Measurements from ENCODE around the gene PLD4.

PLD4 gene

GRCh38 chr14:104893435-104894207, 31.1 kb upstream of the PLD4 start:
- H3K36me3 ChIP-seq (ENCODE audit: control insufficient read depth, insufficient read depth, low read length): no peaks in the 10 kb centered on the region
- H3K27me3 ChIP-seq (ENCODE audit: control insufficient read depth, insufficient read depth, low read length, poor library complexity, severe bottlenecking): no peaks in the 10 kb centered on the region
- peaks cover 3% of the 10 kb centered on the region for H3K4me1 ChIP-seq (ENCODE audit: control insufficient read depth, insufficient read depth, low read length)
- H3K4me3 ChIP-seq (ENCODE audit: insufficient read depth, low read depth, low read length): no peak overlapping the region
- H3K9me3 ChIP-seq (ENCODE audit: control insufficient read depth, low read length): no peaks in the 10 kb centered on the region
- no peak overlapping the region for H3K27ac ChIP-seq (ENCODE audit: insufficient read depth, low read depth, low read length, poor library complexity, severe bottlenecking)
- 92 to 93% methylated on average over 39 of the region's 39 CpGs for whole genome bisulfite sequencing, 2 experiments

GRCh38 chr14:104894331-104895206, 30.1 kb upstream of the PLD4 start:
- WGBS, 2 experiments: 92% methylated on average over 30 of the region's 30 CpGs
- H3K27me3 ChIP-seq (ENCODE audit: control insufficient read depth, insufficient read depth, low read length, poor library complexity, severe bottlenecking): no peaks in the 10 kb centered on the region
- H3K27ac ChIP-seq (ENCODE audit: insufficient read depth, low read depth, low read length, poor library complexity, severe bottlenecking): no peak overlapping the region
- H3K9me3 ChIP-seq (ENCODE audit: control insufficient read depth, low read length): no peaks in the 10 kb centered on the region
- no peak overlapping the region for H3K4me3 ChIP-seq (ENCODE audit: insufficient read depth, low read depth, low read length)
- no peaks in the 10 kb centered on the region for H3K36me3 ChIP-seq (ENCODE audit: control insufficient read depth, insufficient read depth, low read length)
- no peaks in the 10 kb centered on the region for H3K4me1 ChIP-seq (ENCODE audit: control insufficient read depth, insufficient read depth, low read length)

- WGBS, 2 experiments: 93 to 96% methylated on average over 9 of the region's 9 CpGs
Observed at GRCh38 chr14:104895207-104895785, 29.4 kb upstream of the PLD4 start.

GRCh38 chr14:104895786-104896661, 28.7 kb upstream of the PLD4 start:
- 90 to 93% methylated on average over 31 to 34 of the region's 34 CpGs for WGBS, 2 experiments
- Histone ChIP-seq H3K36me3 (ENCODE audit: control insufficient read depth, insufficient read depth, low read length) (no peaks in the 10 kb centered on the region), H3K27me3 (ENCODE audit: control insufficient read depth, insufficient read depth, low read length, poor library complexity, severe bottlenecking) (peaks cover 4% of the 10 kb centered on the region), H3K27ac (ENCODE audit: insufficient read depth, low read depth, low read length, poor library complexity, severe bottlenecking) (no peak overlapping the region), H3K9me3 (ENCODE audit: control insufficient read depth, low read length) (no peaks in the 10 kb centered on the region), H3K4me3 (ENCODE audit: insufficient read depth, low read depth, low read length) (no peak overlapping the region), H3K4me1 (ENCODE audit: control insufficient read depth, insufficient read depth, low read length) (no peaks in the 10 kb centered on the region)

More at GRCh38 chr14:104895207-104895785, 29.4 kb upstream of the PLD4 start:
- no peaks in the 10 kb centered on the region for H3K9me3 ChIP-seq (ENCODE audit: control insufficient read depth, low read length)
- H3K27me3 ChIP-seq (ENCODE audit: control insufficient read depth, insufficient read depth, low read length, poor library complexity, severe bottlenecking): peaks cover 2% of the 10 kb centered on the region
- H3K36me3 ChIP-seq (ENCODE audit: control insufficient read depth, insufficient read depth, low read length): no peaks in the 10 kb centered on the region
- no peak overlapping the region for H3K4me3 ChIP-seq (ENCODE audit: insufficient read depth, low read depth, low read length)
- no peaks in the 10 kb centered on the region for H3K4me1 ChIP-seq (ENCODE audit: control insufficient read depth, insufficient read depth, low read length)
- no peak overlapping the region for H3K27ac ChIP-seq (ENCODE audit: insufficient read depth, low read depth, low read length, poor library complexity, severe bottlenecking)

GRCh38 chr14:104897330-104898194, 27.1 kb upstream of the PLD4 start:
- H3K27ac ChIP-seq (ENCODE audit: insufficient read depth, low read depth, low read length, poor library complexity, severe bottlenecking): no peak overlapping the region
- H3K4me3 ChIP-seq (ENCODE audit: insufficient read depth, low read depth, low read length): no peak overlapping the region
- H3K9me3 ChIP-seq (ENCODE audit: control insufficient read depth, low read length): no peaks in the 10 kb centered on the region
- H3K4me1 ChIP-seq (ENCODE audit: control insufficient read depth, insufficient read depth, low read length): no peaks in the 10 kb centered on the region
- peaks cover 4% of the 10 kb centered on the region for H3K27me3 ChIP-seq (ENCODE audit: control insufficient read depth, insufficient read depth, low read length, poor library complexity, severe bottlenecking)
- WGBS, 2 experiments: 95% methylated on average over 37 of the region's 37 CpGs
- H3K36me3 ChIP-seq (ENCODE audit: control insufficient read depth, insufficient read depth, low read length): no peaks in the 10 kb centered on the region

GRCh38 chr14:104898195-104898558, 26.5 kb upstream of the PLD4 start:
- 92 to 95% methylated on average over 7 of the region's 7 CpGs for WGBS, 2 experiments
- Histone ChIP-seq H3K4me3 (ENCODE audit: insufficient read depth, low read depth, low read length) (no peak overlapping the region), H3K4me1 (ENCODE audit: control insufficient read depth, insufficient read depth, low read length) (no peaks in the 10 kb centered on the region), H3K27ac (ENCODE audit: insufficient read depth, low read depth, low read length, poor library complexity, severe bottlenecking) (no peak overlapping the region), H3K27me3 (ENCODE audit: control insufficient read depth, insufficient read depth, low read length, poor library complexity, severe bottlenecking) (peaks cover 7% of the 10 kb centered on the region), H3K36me3 (ENCODE audit: control insufficient read depth, insufficient read depth, low read length) (no peaks in the 10 kb centered on the region), H3K9me3 (ENCODE audit: control insufficient read depth, low read length) (no peaks in the 10 kb centered on the region)

- Histone ChIP-seq H3K9me3 (ENCODE audit: control insufficient read depth, low read length) (no peaks in the 10 kb centered on the region), H3K36me3 (ENCODE audit: control insufficient read depth, insufficient read depth, low read length) (no peaks in the 10 kb centered on the region)
Observed at GRCh38 chr14:104898870-104899510, 25.7 kb upstream of the PLD4 start.

GRCh38 chr14:104899781-104900180, 24.9 kb upstream of the PLD4 start:
- H3K27me3 ChIP-seq (ENCODE audit: control insufficient read depth, insufficient read depth, low read length, poor library complexity, severe bottlenecking): peaks cover 23% of the 10 kb centered on the region
- no peaks in the 10 kb centered on the region for H3K36me3 ChIP-seq (ENCODE audit: control insufficient read depth, insufficient read depth, low read length)
- WGBS, 2 experiments: 61 to 67% methylated on average over 2 of the region's 2 CpGs
- H3K4me1 ChIP-seq (ENCODE audit: control insufficient read depth, insufficient read depth, low read length): no peaks in the 10 kb centered on the region
- H3K27ac ChIP-seq (ENCODE audit: insufficient read depth, low read depth, low read length, poor library complexity, severe bottlenecking): no peak overlapping the region
- no peak overlapping the region for H3K4me3 ChIP-seq (ENCODE audit: insufficient read depth, low read depth, low read length)
- H3K9me3 ChIP-seq (ENCODE audit: control insufficient read depth, low read length): no peaks in the 10 kb centered on the region

More at GRCh38 chr14:104898870-104899510, 25.7 kb upstream of the PLD4 start:
- 88% methylated on average over 24 of the region's 24 CpGs for WGBS, 2 experiments
- Histone ChIP-seq H3K27me3 (ENCODE audit: control insufficient read depth, insufficient read depth, low read length, poor library complexity, severe bottlenecking) (peaks cover 15% of the 10 kb centered on the region), H3K4me3 (ENCODE audit: insufficient read depth, low read depth, low read length) (no peak overlapping the region), H3K4me1 (ENCODE audit: control insufficient read depth, insufficient read depth, low read length) (no peaks in the 10 kb centered on the region), H3K27ac (ENCODE audit: insufficient read depth, low read depth, low read length, poor library complexity, severe bottlenecking) (no peak overlapping the region)
